GM12878 (cell line): ENCODE measurements around the gene MTFMT. TPM values are rescaled to one million over a fixed set of nuclear protein-coding genes. Genes with fewer than 3 reads are reported as not detected.

Experiments
- ATAC-seq: fragments of 200-7000 bp; cut with Tn5 transposase; 3 replicates; pipeline ENCODE4 v1.9.1; 2020; ENCODE audit warnings: mild to moderate bottlenecking, moderate library complexity
- BruUV-seq: library from RNA; stranded (reverse); fragments of 400-500 nt; replicated peaks from 2 replicates; lab custom pipeline; 2021; lab: Mats Ljungman, UMichigan
- CTCF ChIA-PET: fragments of 300-600 bp; sonication (Branson Sonifier 250); formaldehyde crosslinking; extraction: SDS; loops from one replicate; lab custom pipeline; 2021; ENCODE audit warnings: inconsistent platforms; lab: Yijun Ruan, JAX
- POLR2A ChIA-PET: fragments of 350-600 bp; formaldehyde crosslinking; extraction: SDS; loops from one replicate; lab custom pipeline; 2021; ENCODE audit warnings: inconsistent platforms; lab: Charles Lee
- RAD21 ChIA-PET: fragments of 300-600 bp; sonication (Branson Sonifier 250); formaldehyde crosslinking; loops from one replicate; lab custom pipeline; 2023; ENCODE audit warnings: antibody characterized with exemption; ENCODE audit not compliant: unreplicated experiment; lab: Charles Lee
- SMC1A ChIA-PET: fragments of 300-600 bp; sonication (Branson Sonifier 250); formaldehyde crosslinking; loops from one replicate; lab custom pipeline; 2023; ENCODE audit not compliant: unreplicated experiment, uncharacterized antibody; lab: Charles Lee
- DNase-seq: peaks from one replicate; pipeline ENCODE4 v3.0.0-alpha.2; 2011; ENCODE audit warnings: low read depth, low spot score
- FAIRE-seq: peaks from 3 replicates; lab custom pipeline; 2011; peaks lifted over from hg19 to GRCh38; lab: Jason Lieb, UNC
- H2AFZ ChIP-seq: 2 replicates; pipeline ENCODE4 v1.6.0; 2011; ENCODE audit warnings: low read depth, low read length, control low read depth; ENCODE audit not compliant: control insufficient read depth
- H3K27ac ChIP-seq: 2 replicates; pipeline ENCODE4 v1.5.1; 2011; ENCODE audit warnings: control low read depth; ENCODE audit not compliant: control insufficient read depth, insufficient read depth
- H3K27me3 ChIP-seq, 2 experiments: replicated peaks in 1 of 2; 2 replicates each; pipeline versions ENCODE4 v1.6.0 to v1.6.1; 2011; ENCODE audit warnings: low read length in 1 of 2; ENCODE audit not compliant: control insufficient read depth in 2 of 2, insufficient read depth in 2 of 2
- H3K36me3 ChIP-seq, 2 experiments: 2 replicates each; pipeline ENCODE4 v1.5.1; 2011; ENCODE audit warnings: low read length in 1 of 2; ENCODE audit not compliant: control insufficient read depth in 2 of 2, insufficient read depth in 2 of 2
- H3K4me1 ChIP-seq: 2 replicates; pipeline ENCODE4 v1.6.1; 2011; ENCODE audit warnings: mild to moderate bottlenecking, low read length, moderate library complexity, mixed read lengths; ENCODE audit not compliant: control insufficient read depth, insufficient read depth
- H3K4me2 ChIP-seq: 2 replicates; pipeline ENCODE4 v1.6.0; 2011; ENCODE audit warnings: control low read depth; ENCODE audit not compliant: control insufficient read depth, insufficient read depth
- H3K4me3 ChIP-seq: fragments of 200-600 bp; sonication (generic); 2 replicates; pipeline ENCODE4 v1.5.1; 2016
- H3K79me2 ChIP-seq: 2 replicates; pipeline ENCODE4 v1.6.0; 2011; ENCODE audit warnings: low read length; ENCODE audit not compliant: control insufficient read depth, insufficient read depth
- H3K9ac ChIP-seq: 2 replicates; pipeline ENCODE4 v1.8.0; 2011; ENCODE audit warnings: low read length, control low read depth, mixed read lengths; ENCODE audit not compliant: control insufficient read depth, insufficient read depth
- H3K9me3 ChIP-seq: replicated peaks from 3 replicates; pipeline ENCODE4 v1.5.1; 2011; ENCODE audit warnings: mild to moderate bottlenecking, low read length; ENCODE audit not compliant: control insufficient read depth, insufficient read depth
- H4K20me1 ChIP-seq: 2 replicates; pipeline ENCODE4 v1.6.0; 2011; ENCODE audit not compliant: control insufficient read depth, insufficient read depth
- CHD1 ChIP-seq: IDR thresholded peaks from 2 replicates; pipeline ENCODE4 v1.6.1; 2012; ENCODE audit warnings: low read depth, low read length, improper control_type of control experiment
- CREM ChIP-seq: IDR thresholded peaks from 2 replicates; pipeline ENCODE4 v1.6.1; 2014; ENCODE audit warnings: antibody characterized with exemption, low read depth
- CTCF ChIP-seq, 3 experiments: IDR thresholded peaks in 2 of 3; conservative IDR thresholded peaks in 1 of 3; 2 replicates each; pipeline ENCODE4 v1.5.1; 2011; ENCODE audit warnings: low read depth in 3 of 3, low read length in 3 of 3, mild to moderate bottlenecking in 3 of 3, control low read depth in 2 of 3, moderate library complexity in 2 of 3, inconsistent platforms in 1 of 3, mixed read lengths in 1 of 3; ENCODE audit not compliant: control insufficient read depth in 2 of 3, insufficient read depth in 1 of 3; ENCODE audit errors: extremely low read depth in 1 of 3
- ETV6 ChIP-seq, 2 experiments: fragments of 450-650 bp in 1 of 2; IDR thresholded peaks in 1 of 2; conservative IDR thresholded peaks in 1 of 2; 2 replicates each; pipeline ENCODE4 v1.6.1; 2014; ENCODE audit warnings: antibody characterized with exemption in 1 of 2, borderline replicate concordance in 1 of 2, low read depth in 1 of 2, mild to moderate bottlenecking in 1 of 2, moderate library complexity in 1 of 2
- EZH2 ChIP-seq: IDR thresholded peaks from 2 replicates; pipeline ENCODE4 v1.6.1; 2012; ENCODE audit warnings: low read depth, mild to moderate bottlenecking, control low read depth, inconsistent platforms, low read length, borderline replicate concordance; ENCODE audit not compliant: control insufficient read depth
- HDAC6 ChIP-seq: fragments of 200-600 bp; sonication (generic); IDR thresholded peaks from one replicate; pipeline ENCODE4 v1.8.0; 2017; ENCODE audit warnings: antibody characterized with exemption; ENCODE audit not compliant: unreplicated experiment
- IRF4 ChIP-seq: IDR thresholded peaks from 2 replicates; pipeline ENCODE4 v1.6.1; 2011; ENCODE audit warnings: low read depth, low read length
- JUND ChIP-seq: IDR thresholded peaks from 2 replicates; pipeline ENCODE4 v1.6.1; 2012; ENCODE audit warnings: low read depth, mild to moderate bottlenecking, low read length, improper control_type of control experiment, moderate library complexity
- PML ChIP-seq: IDR thresholded peaks from 2 replicates; pipeline ENCODE4 v1.6.1; 2012; ENCODE audit warnings: low read length, inconsistent platforms
- POLR2A ChIP-seq: IDR thresholded peaks from 2 replicates; pipeline ENCODE4 v1.6.1; 2011; ENCODE audit warnings: low read depth, mild to moderate bottlenecking, low read length
- RAD21 ChIP-seq: IDR thresholded peaks from 2 replicates; pipeline ENCODE4 v1.6.1; 2011; ENCODE audit warnings: mild to moderate bottlenecking, low read depth, low read length, moderate library complexity; ENCODE audit not compliant: insufficient read depth
- RUNX3 ChIP-seq: IDR thresholded peaks from 2 replicates; pipeline ENCODE4 v1.6.1; 2012; ENCODE audit warnings: low read length, inconsistent platforms
- SMC3 ChIP-seq: IDR thresholded peaks from 2 replicates; pipeline ENCODE4 v1.6.1; 2011; ENCODE audit warnings: low read length, improper control_type of control experiment, borderline replicate concordance
- SP1 ChIP-seq: IDR thresholded peaks from one replicate; pipeline ENCODE4 v1.6.1; 2011; ENCODE audit warnings: low read depth, low read length
- SPI1 ChIP-seq: IDR thresholded peaks from 2 replicates; pipeline ENCODE4 v1.6.1; 2011; ENCODE audit warnings: low read depth, mild to moderate bottlenecking, low read length, moderate library complexity, borderline replicate concordance; ENCODE audit not compliant: insufficient read depth
- SREBF2 ChIP-seq: IDR thresholded peaks from 2 replicates; pipeline ENCODE4 v1.6.1; 2012; ENCODE audit warnings: mild to moderate bottlenecking, low read length
- SUZ12 ChIP-seq: fragments of 200-600 bp; sonication (generic); IDR thresholded peaks from one replicate; pipeline ENCODE4 v1.6.1; 2018; ENCODE audit warnings: antibody characterized with exemption, mild to moderate bottlenecking; ENCODE audit not compliant: unreplicated experiment
- YBX1 ChIP-seq: fragments of 450-650 bp; IDR thresholded peaks from 2 replicates; pipeline ENCODE4 v1.6.1; 2016; ENCODE audit warnings: antibody characterized with exemption
- ZBTB4 ChIP-seq: fragments of 450-650 bp; formaldehyde crosslinking; IDR thresholded peaks from 2 replicates; pipeline ENCODE4 v1.4.0; 2022; ENCODE audit warnings: mild to moderate bottlenecking, moderate library complexity
- WGBS: methylation state at CpG from one replicate; pipeline ENCODE4 v1.1.6; 2016; ENCODE audit warnings: low lambda C conversion rate; ENCODE audit not compliant: insufficient replicate concordance, insufficient coverage; ENCODE audit errors: missing lambda C conversion rate; 5-methylcytosine and 5-hydroxymethylcytosine counted together
- in situ Hi-C: fragments of 300-500 bp; cut with MboI; formaldehyde crosslinking; loops from 9 replicates; pipeline ENCODE4 v1.14.3; 2018; ENCODE audit warnings: mixed read lengths
- intact Hi-C: fragments of 100-400 bp; cut with micrococcal nuclease; formaldehyde crosslinking; loops from one replicate; pipeline ENCODE4 v1.14.2; 2022; ENCODE audit not compliant: unreplicated experiment
- polyA plus RNA-seq, 11 experiments: library from polyadenylated mRNA; depleted of rRNA in 4 of 11; unstranded in 6 of 11; stranded (reverse) in 5 of 11; fragments of >200 nt; fragmentation: Nextera tagmentation in 4 of 11; fragmentation: Illumina TruSeq in 1 of 11; extraction: Ambion mirVana in 4 of 11; extraction: Trizol in 1 of 11; gene quantifications; 1 replicate in 1 of 11; 2 replicates in 10 of 11; pipeline versions ENCODE4 v1.2.1 to v1.2.3, GENCODE V29; 2011 to 2016; ENCODE audit warnings: inconsistent platforms in 2 of 11, missing spikeins in 2 of 11, low read depth in 1 of 11
- total RNA-seq, 4 experiments: library from RNA; depleted of rRNA in 3 of 4; stranded (reverse); fragments of >200 nt in 3 of 4; fragmentation: Illumina TruSeq in 1 of 4; extraction: Trizol in 1 of 4; gene quantifications; 2 replicates each; pipeline versions ENCODE4 v1.2.1 to v1.2.3, GENCODE V29; 2013 to 2021

The MTFMT gene
- total and polyA plus RNA-seq, 10 of the 15 experiments (the other 5 are each of a cell fraction or from before 2014, with no cell fraction given) = 1.7 to 29.8 (median 17.4) TPM

- DNase-seq = no peak
- BruUV-seq = no TSS peak
- no peak overlapping the region for H3K4me3 ChIP-seq
- H3K27me3 ChIP-seq = no peaks in the 10 kb centered on the region
- SMC1A ChIA-PET = interaction anchor here (0.6 to 2.8 kb wide), 12 partner anchors 8 to 302 kb away, joined by 3 to 28 read pairs (median 4); partner anchors contain the start of gene SLC51B
- H3K79me2 ChIP-seq = peaks cover 15% of the 10 kb centered on the region
- RAD21 ChIA-PET = interaction anchor here (0.6 to 2.2 kb wide), 13 partner anchors 11 to 271 kb away, joined by 3 to 20 read pairs (median 5); partner anchors contain the start of genes CLPX, RNU5B-1 and SLC51B
- H3K9me3 ChIP-seq = no peaks in the 10 kb centered on the region
- POLR2A ChIA-PET = interaction anchor here (0.5 to 1.0 kb wide), 3 partner anchors 14 to 147 kb away, joined by 3 to 4 read pairs (median 3); no protein-coding TSS in a partner anchor
- H3K9ac ChIP-seq = no peak overlapping the region; the same call in 1 of the 2 replicates
- intact Hi-C loops = loop anchor here (1.0 to 5.0 kb wide), 4 partner anchors 45 to 301 kb away; no protein-coding TSS in a partner anchor
- CTCF ChIA-PET = interaction anchor here (0.6 to 3.3 kb wide), 35 partner anchors 8 to 352 kb away, joined by 3 to 38 read pairs (median 5); partner anchors contain the start of genes KBTBD13, PARP16, RNU5B-1 and SLC51B
- peak overlapping the region; percentile 58 for H2AFZ ChIP-seq
- in situ Hi-C loops = no loop called here
- H3K27ac ChIP-seq = no peak overlapping the region
- H4K20me1 ChIP-seq = no peaks in the 10 kb centered on the region
- 22% methylated on average over 13 of the region's 13 CpGs for WGBS
- no peak for FAIRE-seq
- peaks cover 5% of the 10 kb centered on the region for H3K4me1 ChIP-seq
- ATAC-seq = peak; percentile 6; the same call in 2 of the 3 replicates
- no peaks in the 10 kb centered on the region for H3K36me3 ChIP-seq
- H3K4me2 ChIP-seq = no peak overlapping the region
- TF ChIP-seq SMC3 (peak; percentile 24; the same call in 1 of the 2 replicates), SPI1 (0 out of 2 replicates have a peak, but pooled peaks have one; percentile 11), SP1 (no peak), ETV6 (conservative IDR thresholded peaks at IDR 0.05 in 1 of 2, IDR thresholded peaks at IDR 0.05 in 1 of 2; ENCODE audit: borderline replicate concordance in 1 of 2, low read depth in 1 of 2) (0 out of 4 replicates have a peak, but pooled peaks of 1 of the 2 experiments have one; percentile 14), SREBF2 (no peak), IRF4 (no peak), CHD1 (no peak), HDAC6 (no peak), CTCF (IDR thresholded peaks at IDR 0.05 in 2 of 3, conservative IDR thresholded peaks at IDR 0.05 in 1 of 3; ENCODE audit: control insufficient read depth in 2 of 3, extremely low read depth in 1 of 3, insufficient read depth in 1 of 3, low read depth in 3 of 3, low read length in 3 of 3) (peak in 2 of 3 experiments; percentile 50 to 65; a peak in 5 of 6 replicates), CREM (0 out of 2 replicates have a peak, but pooled peaks have one; percentile 24), SUZ12 (no peak), RUNX3 (peak; percentile 52), POLR2A (no peak), RAD21 (peak; percentile 60), PML (no peak), ZBTB4 (CRISPR knock-in tag) (no peak), YBX1 (no peak), JUND (no peak), EZH2 (no peak)
Measured at GRCh38 chr15:65032801-65033537, 3.5 kb upstream of the MTFMT start.
